NCI-H1092 treated with DMSO at 0.1 percent for 48 hours (cell line): ENCODE results near the gene APH1B.
"Not testable (repeated sequence)": the region's sequence is repeated elsewhere in the genome, so short reads cannot be mapped to it uniquely, and the experiment has no call there.

ENCODE experiments used
- DNase-seq: peaks from one replicate; lab custom pipeline; 2025; lab: John Stamatoyannopoulos, UW

Gene APH1B

DNA sequence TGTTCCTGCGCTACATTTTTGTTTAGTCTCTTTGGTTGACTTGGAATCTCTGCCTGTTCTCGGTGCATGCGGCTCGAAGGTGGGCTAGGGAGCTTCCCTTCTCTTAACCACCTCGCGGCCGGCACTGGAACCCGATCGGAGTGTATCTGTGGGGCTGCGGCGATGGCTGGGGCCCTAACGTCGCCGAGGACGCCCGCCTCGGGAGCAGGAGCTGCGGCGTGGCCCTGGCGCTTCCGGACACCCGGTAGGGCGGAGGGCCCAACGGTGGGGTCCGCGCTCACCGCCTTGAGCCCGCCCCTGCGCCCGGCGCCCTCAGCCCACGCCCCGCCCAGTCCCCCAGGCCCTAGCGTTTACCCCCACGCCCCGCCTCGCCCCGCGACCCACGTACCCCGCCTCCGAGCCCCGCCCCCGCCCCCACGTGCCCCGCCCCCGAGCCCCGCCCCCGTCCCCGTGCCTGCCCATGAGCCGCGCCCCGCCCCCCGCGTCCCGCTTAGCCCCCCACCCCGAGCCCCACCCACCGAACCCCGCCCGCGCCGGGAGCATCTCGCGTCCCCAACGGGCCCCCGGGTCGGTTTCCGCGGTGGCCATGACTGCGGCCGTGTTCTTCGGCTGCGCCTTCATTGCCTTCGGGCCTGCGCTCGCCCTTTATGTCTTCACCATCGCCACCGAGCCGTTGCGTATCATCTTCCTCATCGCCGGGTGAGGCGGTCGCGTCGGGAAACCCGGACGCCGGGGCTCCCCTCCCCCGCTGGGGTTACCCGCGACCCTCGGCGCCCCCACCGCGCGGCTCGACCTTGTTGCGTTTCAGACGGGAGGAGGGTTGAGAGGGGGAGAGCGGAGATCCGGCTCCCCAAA, at the start of gene APH1B:
Gene APH1B (plus strand): TSS at position 568 of the 855 bp plus-strand sequence. CDS start 19 bp downstream, at position 587.
- DNase-seq: peak; percentile 81

DNA sequence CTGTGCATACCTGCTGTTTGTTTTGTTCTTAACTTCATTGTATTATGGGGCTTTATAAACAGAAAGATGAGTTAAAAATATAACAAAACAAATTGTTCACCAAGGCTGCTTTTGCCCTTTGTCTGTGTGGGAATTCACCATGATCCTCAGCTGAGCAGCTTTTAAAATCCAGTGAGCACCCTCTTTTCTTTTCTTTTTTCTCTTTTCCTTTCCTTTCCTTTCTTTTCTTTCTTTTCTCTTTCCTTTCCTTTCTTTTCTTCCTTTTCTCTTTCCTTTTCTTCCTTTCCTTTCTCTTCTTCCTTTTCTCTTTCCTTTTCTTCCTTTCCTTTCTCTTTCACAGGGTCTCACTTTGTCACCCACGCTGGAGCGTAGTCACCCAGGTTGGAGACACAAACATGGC, 49.7 kb upstream of the APH1B start:
- no peak for DNase-seq

DNA sequence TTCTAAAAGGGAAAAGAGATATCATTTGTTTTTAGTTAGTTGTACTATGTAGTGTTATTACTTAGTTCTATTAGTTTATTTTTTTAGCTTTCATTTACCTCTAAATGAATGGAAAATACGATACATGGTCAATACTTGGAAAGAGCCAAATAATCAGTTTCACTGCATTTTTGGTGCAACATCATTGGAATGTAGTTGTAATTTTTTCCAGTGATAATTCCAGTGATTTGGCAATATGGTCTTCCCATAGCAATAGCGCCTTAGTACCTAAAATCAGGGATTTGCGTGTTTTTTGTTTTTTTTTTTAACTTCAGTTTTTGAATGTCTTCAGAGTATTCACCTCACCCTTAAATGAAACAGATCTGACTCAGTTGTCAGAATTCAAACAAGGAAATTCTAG, 46.2 kb upstream of the APH1B start:
- DNase-seq: no peak

DNA sequence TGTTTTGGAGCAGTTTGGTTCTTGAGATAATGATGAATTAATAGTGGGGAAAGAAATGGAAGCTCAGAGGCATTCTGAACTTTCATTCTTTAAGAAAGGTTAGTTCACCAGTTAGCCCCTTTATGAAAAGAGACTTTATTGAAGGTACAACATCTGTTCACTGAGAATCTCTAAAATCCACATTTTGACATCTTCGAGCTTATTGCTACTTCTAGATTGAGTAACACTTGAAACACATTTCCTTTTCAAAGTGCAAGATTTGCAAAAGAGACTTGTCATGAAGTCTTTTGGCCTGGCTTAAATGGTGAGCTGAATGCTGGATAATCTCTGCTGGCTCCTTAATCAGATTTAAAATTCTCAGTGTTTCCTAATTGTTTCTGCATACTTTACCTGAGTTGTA, 45.7 kb upstream of the APH1B start:
- DNase-seq: no peak

DNA sequence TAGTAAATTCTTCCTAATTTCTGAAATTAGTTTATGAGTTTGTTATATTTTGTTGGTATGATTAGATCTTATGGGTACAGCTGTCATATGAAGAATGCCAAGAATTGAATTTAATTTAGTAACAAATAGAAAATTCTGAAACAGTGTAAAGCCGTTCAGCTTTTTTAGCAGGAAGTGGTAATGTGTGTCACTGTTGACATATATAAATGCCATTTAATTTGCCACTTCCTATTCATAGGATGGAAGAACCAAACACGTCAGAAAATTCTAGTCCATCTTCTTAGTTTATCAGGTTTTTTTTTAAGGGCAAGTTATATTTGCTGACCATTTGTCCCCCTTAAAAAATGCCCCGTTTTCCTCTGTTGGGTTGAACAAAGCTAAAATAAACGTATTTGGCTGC, 45.0 kb upstream of the APH1B start:
- DNase-seq: no peak

DNA sequence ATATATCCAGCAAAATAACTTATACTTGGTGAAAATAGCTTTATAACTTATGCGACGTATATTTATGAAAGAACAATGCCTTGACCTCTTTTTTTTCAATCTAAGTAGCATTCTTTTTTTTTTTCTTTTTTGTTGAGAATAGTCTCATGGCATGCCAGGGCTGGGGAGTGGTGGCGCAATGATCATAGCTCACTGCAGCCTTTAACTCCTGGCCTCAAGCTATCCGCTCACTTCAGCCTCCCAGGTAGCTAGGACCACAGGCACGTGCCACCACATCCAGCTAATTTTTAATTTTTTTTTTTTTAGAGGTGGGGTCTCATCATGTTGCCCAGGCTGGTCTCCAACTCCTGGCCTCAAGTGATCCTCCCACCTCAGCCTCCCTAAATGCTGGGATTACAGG, 44.5 kb upstream of the APH1B start:
- DNase-seq: no peak

DNA sequence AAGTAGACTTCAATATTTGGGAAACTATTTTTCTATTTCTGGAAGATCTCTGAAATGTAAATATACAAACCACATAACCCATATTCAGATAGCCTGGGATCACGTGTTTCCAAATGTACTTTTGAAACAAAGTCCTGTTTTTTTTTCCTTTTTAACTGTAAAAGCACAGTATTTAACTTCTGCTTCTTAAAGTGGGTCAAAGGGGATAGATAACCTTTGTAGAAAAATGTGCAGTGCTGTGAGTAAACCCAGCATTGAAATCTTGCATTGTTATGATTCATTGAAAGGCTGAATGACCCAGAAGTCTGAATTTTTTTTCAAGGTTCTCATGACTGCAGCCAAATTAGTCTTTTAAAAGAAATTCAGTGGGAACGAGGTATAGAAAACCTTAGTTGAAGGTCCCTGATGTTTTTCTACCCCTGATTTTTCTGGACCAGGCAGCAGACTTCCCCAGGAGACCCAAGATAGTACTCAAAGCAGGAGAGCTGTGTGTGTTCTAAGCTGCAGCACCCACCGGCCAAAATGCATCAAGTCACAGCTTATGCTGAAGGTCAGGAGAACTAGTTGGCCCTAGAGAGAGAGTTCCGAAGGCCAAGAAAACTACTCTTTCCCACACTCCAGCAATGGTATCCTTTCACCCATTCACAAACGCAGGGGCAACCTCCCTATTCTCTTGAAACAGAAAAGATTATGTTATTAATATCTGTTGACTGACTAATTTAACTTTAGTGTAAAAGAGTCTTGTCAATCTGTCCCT, 43.6 kb upstream of the APH1B start:
- no peak for DNase-seq

DNA sequence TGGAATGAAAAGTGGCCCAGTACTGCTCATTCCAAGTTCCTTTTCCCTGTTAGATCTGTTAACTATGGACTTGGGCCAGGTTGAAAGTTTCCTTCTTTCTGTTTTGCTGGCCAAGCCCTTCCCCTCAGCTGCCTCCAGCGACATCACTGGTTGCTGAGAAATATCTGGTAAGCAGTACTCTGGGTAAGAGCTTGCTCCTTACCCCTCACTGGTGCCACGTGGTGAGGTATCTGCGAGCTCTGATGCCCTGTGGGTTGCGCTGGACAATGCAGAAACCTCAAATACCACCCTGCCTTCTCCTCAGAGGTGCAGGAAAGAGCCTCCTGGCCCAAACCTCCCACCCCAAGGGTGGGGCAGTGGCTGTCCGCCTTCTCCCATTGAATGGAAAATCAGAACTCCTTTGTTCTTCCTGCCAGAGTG, 42.9 kb upstream of the APH1B start:
- no peak for DNase-seq

DNA sequence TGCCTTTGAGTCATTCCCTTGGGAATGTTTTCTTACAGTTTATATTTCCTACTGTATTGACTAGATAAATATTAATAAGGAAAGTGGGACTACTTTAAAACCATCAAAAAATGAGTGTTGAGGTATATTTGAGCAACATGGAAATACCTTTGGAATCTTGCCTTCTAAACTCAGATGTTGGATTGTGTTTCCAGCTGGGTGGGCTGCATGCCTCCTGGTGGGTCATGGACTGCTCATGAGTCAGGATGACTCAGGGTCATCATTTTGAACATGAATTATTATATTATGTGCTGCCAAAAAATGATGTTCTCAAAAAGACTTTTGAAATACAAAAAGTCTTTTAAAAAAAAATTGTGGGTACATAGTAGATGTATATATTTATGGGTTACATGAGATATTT, 41.1 kb upstream of the APH1B start:
- no peak for DNase-seq

DNA sequence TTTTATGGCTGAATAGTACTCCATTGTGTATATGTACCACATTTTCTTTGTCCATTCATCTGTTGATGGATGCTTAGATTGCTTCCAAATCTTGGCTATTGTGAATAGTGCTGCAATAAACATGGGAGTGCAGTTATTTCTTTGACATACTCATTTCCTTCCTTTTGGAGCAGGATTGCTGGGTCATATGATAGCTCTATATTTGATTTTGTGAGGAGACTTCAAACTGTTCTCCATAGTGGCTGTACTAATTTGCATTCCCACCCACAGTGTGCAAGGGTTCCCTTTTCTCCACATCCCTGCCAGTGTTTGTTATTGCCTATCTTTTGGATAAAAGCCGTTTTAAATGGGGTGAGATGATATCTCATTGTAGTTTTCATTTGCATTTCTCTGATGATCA, 40.3 kb upstream of the APH1B start:
- DNase-seq: not testable (repeated sequence)

DNA sequence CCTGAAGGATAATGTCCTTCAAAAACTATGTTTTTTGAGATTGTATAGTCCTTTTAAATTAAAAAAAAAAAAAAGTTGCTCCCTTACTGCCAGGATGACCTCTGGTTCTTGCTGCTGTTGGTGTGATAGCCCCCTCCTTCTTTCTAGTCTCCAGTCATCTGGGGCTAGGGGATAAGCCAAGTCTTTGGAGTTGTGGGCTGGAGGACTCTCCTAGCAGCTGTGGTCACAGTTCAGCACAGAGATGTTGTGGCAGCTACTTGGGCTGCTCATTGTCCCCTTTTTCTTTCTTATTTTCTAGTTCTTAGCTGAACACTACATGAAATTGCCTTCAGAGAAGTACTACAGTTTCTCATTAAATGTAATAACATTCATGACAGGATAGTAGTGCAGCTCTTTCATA, 39.2 kb upstream of the APH1B start:
- DNase-seq: no peak

DNA sequence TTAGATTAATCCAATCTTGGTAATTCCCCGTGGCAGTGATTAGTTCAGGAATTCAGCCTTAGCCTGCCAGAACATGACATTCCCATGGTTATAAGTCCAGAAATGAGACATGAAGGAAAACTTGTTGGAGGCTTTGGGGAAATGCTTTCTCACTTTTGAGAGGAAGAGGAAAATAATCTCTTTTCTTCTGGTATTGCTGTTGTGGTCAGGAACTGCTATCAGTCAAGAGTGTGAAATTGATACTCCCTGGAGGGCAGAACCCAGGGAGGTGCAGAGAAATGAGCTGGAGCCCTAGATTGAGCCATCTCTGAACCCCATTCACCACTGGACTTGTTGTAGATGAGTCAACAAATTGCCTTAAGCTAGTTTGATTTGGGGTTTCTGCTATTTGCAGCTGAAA, 38.6 kb upstream of the APH1B start:
- DNase-seq: no peak

DNA sequence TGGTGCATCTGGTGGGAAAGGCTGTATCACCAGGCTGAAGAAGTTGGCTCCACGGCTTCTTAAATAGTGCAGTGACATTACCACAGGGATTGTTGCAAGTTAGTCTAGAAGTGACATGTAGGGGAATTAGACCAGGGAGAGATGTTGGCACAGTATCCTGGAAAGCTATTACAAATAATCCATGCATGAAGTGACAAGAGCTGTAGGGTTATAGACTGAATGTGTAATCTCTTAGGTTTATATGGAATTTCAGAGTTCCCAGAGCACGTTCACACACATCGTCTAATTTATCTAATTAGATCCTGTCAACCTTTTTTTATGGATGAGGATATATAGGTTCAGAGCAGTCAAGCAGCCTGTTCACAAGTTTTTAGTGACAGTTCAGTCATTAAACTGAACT, 37.3 kb upstream of the APH1B start:
- no peak for DNase-seq

DNA sequence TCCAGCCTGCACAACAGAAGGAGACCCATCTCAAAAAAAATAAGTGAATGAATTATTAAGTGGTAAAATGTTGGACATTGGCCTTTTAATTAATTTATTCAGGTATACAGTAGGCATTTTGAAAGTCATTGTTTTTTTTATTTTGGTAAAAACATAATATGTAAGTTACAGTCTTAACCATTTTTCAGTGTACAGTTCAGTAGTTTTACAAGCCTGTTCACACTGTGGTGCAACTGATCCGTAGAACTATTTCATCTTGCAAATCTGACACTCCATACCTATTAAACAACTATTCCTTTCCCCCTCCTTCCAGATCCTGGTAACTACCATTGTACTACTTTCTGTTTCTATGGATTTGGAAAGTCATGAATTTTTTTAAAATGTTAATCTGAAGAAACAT, 36.1 kb upstream of the APH1B start:
- DNase-seq: no peak

DNA sequence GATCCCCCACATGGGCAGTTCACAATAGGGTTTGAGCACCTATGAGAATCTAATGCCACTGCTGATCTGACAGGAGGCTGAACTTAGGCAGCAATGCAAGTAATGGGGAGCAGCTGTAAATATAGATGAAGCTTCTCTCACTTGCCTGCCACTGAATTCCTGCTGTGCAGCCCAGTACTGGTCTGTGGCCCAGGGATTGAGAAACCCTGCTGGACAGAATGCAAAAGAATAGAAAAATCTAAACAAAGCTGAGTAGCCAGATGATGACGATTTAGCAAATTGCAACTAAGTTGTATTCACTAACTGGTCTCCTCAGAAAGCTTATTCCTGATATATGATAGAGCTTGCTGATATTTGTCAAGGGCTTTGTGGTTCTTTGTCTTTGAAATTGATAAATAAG, 34.3 kb upstream of the APH1B start:
- no peak for DNase-seq

DNA sequence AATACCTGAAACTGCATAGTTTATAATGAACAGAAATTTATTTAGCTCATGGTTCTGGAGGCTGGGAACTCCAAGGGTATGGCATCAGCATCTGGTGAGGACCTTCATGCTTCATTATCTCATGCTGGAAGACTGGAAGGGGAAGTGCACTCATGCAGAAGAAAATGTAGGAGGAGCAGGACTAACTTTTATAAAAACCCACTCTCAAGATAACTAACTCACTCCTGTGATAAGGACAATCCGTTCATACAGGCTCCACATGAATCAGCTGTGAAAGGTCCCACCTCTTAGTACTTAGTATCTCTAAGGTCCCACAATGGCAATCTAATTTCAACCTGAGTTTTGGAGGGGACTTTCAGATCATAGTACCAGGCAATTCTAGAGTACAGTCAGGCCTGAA, 33.6 kb upstream of the APH1B start:
- no peak for DNase-seq

DNA sequence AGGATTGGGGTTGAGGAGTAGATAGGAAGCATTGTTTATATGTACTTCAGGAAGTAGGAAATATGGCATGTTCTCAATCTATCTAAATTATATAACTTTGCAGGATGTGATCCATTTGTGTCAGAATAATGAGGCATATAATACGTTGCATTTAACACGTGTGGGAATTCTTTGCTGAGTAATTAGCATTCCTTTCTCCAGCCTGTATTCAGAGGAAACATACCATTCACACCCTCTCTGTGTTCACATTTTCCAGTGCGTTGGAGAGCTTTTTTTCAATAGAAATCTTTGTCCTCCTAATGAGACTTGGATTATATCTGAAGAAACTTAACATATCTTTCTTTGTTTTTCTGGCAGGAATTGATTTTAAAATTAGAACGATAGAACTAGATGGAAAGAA, 33.0 kb upstream of the APH1B start:
- no peak for DNase-seq

DNA sequence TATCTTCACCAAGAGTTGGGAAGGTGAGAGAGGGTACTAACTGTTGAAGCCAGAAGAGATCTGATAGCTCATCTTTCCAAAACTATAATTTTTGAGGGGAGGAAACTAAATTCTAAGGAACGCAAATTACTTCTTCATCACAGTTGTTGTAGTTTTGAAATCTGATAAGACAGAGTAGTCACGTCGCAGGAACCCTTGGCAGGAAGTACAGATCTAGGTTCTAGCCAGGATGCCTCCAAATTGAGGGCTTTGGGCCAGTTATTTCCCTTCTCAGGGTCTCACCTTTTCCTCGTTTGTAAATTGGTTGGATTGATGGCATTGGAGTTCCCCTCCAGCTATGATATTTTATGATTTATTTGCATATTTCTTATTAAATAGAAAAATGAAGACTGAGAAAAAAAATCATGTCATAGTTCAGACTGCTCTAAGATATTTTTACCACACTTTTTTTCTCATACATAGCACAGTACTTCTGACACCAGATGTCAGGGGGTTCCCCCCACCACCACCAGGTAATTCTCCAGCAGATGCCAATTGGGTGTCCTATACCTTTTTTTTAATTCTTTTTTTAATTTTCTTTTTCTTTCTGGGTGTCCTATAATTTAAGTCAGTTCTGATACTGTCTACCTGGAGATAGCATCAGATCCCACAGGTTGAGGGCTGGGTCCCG, 32.3 kb upstream of the APH1B start:
- no peak for DNase-seq

DNA sequence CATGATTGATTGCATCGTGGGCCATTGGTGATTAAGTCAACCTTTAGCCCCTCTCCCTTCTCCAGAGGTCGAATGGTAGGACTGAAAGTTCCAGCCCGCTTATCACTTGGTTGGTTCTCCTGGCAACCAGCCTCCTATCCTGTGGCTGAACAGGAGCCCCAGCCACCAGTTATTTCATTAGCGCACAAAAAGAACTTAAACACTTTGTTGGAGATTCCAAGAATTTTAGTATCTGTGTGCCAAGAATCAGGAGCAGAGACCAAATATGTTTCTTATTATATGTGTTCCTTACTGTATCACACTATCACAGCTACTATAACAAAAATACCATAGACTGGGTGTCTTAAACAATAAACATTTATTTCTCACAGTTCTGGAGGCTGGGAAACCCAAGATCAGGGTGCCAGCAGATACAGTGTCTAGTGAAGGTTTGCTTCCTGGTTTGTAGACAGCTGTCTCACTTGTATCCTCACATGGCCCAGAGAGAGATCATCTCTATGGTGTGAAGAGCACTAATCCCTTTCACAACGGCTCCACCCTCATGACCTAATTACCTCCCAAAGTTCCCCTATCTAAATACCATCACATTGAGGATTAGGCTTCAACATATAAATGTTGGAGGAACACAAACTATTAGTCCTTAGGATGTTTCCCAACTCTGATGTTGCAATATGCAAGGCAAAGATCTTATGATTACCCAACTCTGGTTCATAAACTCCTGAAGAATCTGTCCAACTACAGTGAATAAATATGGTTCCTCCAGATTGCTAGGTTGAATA, 30.5 kb upstream of the APH1B start:
- no peak for DNase-seq

DNA sequence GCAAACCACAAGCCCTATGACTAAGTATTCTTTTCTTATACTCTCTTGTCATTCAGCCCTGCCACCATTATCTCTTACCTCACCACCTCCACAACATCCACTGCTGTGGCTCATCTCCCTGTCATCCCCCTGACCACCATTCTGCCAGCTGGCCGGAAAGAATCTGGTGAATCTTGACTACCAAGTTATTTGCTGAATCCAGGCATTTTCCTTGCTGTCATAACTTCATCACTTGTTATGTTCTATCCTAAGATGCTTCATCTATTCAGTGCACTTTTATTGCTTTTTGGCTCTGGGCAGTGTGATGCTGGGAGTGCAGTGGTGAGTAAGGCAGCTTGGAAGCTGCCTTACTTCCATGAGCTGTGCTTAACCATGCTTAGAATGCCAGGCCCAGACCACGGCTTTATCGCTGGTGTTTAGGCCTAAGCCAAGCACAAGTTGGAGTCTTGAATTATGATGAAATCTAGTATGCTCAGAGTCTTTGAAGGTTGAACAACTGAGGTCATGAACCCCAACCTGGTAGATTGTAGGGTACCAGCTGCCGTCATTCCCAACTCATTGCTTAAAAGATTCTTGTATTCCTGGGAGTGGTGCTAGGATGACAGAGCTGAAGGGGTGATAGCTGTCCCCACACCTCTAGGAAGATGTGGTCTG, 27.0 kb upstream of the APH1B start:
- no peak for DNase-seq

DNA sequence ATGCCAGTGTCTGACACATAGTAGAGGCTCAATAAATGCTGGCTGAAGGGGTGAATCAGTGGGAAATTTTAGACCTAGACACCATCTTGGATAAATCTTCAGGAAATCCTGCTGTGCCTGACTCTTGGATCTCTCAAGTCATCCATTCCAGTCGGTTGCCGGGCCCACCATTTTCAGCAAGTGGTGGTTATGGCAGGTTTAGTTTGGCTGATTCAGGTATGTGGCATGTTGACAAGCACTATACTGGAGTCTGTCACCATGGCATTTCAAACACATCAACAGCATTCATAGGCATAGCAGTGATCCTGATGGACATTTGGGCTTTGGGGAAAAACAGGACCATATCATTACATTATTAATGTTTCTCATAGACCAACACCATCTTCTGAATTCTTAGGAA, 25.7 kb upstream of the APH1B start:
- no peak for DNase-seq

DNA sequence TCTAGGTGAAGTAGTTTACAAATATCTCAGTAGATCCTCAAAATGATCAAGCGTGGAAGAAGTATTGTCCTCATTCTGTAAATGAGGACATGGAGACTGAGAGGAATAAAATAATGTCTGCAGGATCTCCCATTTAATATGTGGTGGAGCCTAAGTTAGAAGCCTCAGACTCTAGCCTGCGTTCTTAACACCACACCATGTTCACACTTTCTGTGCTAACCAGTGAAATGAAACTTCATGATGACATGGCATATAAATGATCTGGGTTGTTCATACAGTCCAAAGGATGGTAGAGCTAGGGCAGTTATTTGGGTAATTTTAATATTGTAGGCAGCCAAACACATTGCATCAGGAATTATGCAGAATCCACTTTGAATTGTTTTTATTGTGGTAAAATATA, 25.1 kb upstream of the APH1B start:
- no peak for DNase-seq
